ENCODE measurements around the gene CLDN22.

The CLDN22 gene

DNA sequence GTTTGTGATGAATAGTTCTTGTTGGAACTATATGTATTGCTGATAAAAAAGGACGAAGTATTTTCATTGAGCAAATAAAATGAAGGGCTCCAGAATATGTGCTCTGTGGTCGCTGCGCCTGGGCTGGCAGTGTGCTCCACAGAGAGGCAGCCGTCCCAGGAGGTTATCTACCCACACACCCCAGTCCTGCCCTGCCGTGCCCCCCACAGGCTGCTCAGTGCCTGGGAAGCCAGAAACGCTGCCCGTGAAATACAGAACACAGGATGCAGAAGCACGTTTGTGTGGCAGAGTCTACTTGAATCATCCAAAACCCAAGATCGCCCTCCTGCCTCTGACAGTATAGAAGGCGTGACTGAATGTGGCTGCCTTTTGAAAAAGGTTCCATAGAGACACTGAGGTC, 1.4 kb downstream of the CLDN22 start:
- no peak for DNase-seq

DNA sequence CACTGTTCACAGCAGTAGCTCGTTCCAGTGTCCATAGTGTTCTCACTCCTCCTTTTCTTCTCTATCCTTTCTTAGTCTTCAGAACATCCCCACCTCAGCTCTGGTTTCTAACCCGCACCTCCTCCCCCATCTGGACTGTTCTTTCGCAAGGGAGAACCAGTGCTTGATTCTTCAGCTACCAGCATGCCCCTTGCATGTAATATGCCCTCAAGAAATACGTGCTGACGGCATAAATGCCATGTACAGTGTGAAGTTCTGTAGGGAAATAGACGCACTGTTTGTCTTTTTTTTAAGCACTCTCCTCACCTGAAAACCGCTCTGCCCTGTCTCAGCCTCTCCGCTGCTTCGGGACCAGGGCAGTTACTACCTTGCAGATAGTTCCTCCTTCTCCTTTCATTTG, 5.3 kb downstream of the CLDN22 start:
- no peak for DNase-seq

DNA sequence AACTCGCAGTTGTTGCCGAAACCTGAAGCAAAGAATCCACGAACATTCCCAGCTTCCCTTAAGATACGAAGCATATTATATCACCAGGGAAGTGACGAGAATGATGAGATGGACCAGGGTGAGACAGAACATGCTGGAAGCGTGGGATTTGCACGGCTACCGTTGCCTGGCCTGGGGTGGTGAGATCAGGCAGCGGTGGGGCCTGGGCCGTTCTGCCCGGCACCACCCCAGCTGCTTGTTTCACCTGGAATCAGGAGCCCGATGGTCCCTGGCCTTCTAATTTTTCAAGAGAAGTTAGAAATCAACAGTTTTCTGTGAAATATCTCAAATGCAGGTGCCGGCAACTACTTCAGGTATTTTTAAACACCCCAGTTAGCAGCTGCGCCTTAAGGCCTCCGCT, 5.7 kb downstream of the CLDN22 start:
- no peak for DNase-seq

DNA sequence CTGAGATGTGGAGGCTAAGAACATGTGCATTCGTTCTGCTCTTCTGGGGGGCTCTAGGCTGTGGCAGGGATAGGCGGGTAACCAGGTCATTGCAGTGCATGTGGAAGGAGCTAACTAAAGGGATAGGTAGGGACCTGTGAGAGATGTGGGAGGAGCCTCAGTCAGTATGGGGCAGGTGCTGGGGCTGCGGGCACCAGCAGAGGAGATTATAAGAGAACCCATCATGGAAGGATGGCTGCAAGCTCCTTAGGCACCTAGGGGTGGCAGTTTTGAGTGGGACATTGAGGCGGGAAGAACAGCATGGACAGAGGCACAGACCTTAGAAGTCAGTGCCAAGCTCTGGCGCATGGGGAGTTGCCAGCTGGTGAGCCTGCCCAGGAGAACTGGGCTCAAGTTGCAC, 7.2 kb downstream of the CLDN22 start:
- no peak for DNase-seq

DNA sequence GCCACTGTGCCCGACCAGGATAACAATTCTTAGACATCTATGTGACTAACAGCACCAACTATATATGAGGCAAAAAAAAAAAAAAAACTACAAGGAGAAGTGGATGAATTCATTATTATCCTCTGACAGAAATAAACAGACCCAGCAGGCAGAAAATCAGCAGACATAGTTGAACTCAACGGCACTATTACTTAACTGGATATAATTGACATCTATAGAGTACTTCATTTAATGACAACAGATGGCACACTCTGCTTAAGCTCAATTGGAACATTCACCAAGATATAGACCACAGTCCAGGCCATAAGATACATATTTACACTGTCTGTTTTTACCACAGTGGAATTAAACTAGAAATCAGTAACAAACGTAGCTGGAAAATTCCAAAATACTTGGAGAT, 13.3 kb downstream of the CLDN22 start:
- DNase-seq = no peak

DNA sequence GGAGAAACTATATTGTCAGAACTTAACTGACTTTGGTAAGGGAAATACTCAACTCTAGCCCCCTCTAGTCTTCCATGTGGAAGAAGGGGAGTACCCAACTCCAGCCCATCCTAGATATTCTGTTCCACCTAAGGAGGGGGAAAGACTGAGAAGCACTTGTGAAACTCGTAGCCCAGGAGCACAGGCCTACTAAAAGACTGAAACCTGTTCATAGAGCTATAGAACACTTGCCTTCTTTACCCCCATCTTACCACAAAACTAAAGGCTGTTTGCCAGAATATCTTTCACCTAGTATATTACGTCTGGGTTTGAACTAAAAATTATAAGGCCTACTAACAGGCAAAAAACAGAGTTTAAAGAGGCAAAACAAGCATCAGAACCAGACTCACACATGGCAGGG, 15.5 kb downstream of the CLDN22 start:
- DNase-seq = no peak

DNA sequence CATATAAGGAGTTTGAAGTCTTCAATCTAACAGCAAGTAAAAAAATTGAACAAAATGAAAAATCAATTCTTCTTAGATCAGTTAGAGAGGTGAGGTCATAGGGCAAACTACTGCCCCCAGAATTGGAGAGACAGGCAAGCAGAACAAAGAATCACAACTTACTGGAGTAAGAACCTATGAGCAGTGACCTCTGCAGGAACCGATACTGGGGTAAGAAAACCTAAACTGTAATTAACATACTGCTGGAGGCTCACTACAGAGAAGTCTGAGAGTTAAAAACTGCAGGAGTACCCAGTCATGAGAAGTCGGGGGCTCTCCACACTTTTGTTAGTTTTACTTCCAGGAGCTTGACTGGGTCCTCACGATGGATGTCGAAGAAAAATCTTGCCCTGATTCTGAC, 16.0 kb downstream of the CLDN22 start:
- DNase-seq = no peak

DNA sequence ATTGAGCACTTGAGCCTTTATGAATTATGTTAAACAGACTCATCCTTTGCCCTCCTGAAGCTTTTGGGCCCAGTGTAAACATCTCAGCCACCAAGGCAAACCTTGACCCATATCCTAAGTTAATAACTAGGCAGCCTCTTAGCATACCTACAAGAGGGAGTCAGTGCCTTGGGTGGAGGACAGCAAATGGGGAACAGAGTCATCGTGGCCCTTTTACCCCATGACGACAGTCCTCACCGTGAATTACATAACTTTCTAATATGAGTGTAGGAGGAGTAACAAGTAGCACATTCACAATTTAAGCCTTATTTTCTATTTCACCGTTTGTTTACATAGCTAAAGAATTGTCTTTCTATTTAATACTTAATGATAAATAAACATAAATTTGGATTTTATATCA, 16.8 kb downstream of the CLDN22 start:
- DNase-seq = no peak

DNA sequence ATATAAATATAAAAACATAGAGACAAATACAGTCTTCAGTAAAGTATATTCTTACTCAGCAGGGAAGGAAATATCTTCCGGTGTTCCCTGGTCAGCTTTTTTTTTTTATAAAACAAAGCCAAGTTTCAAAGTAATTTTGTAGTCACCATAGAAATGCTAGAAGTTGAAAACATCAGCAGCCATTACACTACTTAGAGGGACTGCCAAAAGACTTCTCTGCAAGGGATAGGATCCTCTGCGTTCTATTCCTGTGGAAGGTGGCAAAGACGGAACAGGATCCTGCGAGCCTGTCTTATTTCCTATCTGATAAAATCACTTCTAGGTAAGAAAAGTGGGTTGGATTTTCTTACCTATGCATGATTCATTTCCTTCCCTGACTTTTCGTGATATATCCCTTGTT, 19.4 kb downstream of the CLDN22 start:
- DNase-seq = no peak

DNA sequence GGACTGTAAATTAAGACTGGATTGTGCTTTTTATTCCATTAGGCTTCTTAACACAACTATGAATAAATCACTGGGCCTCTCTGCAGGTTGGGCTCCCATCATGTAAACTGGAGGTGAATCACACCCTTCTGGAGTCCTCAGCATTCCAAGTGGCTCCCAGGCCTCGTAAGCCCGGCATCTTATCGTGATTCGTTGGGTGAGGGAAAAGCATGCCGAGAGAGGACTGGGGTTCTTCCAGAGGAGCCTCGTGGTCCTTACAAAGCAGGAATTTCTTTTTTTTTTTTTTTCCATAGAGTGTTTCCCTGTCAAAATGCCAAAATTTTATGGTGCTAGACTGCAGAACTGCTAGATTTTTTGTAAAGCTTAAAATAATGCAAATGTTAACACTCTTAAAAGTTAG, 20.0 kb downstream of the CLDN22 start:
- no peak for DNase-seq

DNA sequence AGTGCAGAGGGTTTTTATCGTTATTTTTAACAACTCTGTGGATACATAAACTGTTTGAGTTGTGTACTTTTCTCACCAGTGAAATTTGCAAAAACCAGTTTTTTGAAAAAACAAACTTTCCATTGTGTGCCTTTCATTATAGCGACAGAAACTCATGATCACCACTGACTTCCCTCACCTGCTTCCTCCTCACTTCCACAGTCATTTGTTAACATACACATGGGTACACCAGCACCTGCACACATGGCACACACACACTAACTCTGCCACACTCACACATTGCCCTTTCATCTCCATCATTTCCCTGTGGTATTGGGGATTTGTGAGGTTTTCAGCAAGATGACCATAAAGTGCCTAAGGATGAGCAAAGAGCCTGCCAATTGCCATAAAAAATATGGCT, 20.6 kb downstream of the CLDN22 start:
- DNase-seq = no peak

DNA sequence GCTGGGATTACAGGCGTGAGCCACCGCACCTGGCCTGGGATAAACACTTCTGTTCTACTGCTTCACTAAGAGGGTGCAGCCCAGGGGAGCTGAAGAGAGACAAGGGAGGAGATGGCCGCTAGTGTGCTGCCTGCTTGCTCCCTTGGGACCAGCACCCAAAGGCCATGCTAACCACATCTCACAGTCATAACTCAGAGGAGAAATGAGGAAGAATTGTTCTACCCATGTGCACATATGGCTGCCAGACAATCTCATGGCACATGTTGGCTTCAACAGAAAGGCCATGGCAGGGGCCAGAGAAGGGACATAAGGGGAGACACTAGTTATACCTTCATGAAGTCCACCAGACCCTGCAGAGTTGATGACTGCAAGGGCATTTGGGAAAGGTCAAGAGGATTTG, 22.4 kb downstream of the CLDN22 start:
- no peak for DNase-seq

DNA sequence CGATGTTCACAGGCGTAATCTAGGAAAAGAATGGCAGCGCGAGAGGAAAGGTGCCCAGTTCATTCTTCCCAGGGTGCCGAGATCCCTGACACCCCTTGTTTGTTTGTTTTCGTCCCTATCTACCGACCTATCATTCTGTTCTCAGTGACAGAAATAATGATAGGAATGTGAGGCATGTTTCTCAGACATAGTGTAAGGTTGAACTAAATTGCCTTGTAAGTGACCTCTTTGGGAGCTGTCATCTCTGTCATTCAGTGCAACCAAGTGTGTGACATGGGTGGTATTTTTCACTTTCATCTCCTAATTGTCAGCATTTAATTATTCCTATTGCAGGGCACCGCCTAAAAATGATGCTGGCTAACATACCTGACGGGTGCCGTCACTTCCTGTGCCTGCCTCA, 24.4 kb downstream of the CLDN22 start:
- no peak for DNase-seq

DNA sequence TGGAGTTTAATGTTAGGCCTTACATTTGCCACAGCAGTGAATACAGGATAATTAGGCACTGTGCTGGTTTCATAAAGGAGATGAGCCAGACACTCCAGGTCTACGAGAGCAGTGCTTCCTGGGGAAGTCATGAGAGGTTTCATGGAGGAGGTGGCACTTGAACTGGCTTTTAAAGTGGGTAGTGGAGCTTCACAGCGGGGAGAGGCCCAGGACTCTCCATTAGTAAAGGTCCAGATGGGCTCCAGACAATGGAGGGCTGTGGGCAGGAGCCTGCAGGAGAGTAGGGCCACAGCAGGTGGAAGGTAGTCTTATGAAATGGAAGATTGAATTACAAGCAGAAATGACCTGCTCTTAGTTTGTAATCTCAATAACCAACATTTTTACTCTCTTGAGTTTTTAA, 29.0 kb downstream of the CLDN22 start:
- DNase-seq = no peak

DNA sequence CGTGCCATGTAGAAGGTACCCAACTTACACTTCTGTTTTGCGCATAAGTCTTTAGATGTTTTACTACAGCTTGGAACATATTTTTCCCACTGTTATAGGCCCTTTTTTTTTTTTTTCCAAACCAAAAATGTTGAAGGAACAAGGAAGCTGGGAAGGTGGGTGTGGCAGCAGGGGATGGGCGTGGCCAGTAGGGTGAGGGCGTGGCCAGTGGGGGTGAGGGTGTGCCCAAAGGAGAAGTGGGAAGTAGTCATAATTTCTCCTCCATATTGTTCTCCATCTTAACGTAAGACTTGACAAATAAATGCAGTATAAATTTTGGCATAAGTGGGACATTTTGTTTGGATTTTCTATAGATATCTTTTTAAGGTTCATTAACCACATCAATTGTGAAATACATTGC, 30.4 kb downstream of the CLDN22 start:
- DNase-seq = no peak

DNA sequence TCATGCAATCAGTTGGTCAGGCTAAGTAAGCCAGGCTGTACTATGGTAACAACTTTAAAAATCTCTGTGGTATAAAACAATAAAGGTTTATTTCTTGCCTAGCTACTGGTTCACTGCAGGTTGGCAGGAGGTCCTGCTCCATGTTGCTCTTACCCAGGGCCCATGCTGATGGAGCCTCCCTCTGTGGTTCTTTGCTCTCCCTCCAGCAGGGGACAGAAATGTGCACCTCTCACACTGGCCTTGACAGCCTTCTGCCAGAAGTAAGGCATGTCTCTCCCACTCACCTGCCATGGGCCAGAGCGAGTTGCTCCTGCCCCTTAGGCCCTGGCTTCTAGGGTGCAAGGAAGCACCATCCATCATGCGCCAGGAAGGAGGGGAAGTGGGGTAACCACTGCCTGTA, 31.1 kb downstream of the CLDN22 start:
- no peak for DNase-seq

DNA sequence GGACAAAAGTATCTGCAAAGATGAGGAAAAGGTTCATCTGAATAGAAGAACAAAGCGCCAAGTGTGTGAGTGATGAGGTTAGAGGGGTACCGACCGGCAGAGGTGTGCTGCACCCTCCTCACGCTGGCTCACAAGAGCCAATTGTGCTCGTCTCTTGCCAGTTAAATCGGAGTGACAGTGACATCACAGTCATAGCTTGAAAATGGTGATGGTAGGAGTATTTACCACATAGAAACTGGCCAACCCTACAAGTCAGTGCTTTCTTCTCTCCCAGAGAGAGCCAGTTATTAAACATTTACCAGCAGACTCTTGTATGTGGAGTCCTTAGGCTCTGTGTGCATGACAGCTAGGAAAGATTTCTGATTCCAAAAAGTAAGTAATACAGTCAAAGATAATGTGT, 32.4 kb downstream of the CLDN22 start:
- DNase-seq = no peak

DNA sequence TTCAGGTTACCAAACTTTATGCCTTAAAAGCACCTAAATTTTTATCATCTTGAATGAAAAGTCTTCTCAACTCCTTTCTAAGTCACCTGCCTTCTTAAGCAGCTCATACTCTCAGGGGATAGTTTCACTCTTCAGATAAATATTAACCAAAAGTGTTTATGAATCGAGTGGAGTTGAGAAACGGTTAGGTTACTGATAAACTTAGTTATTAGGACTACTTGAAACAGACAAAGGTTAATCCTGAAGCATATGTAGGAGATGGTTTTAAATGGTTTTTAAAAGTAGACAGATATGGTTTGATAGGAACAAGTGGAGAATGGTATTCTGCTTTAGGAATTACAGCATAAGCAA, 32.8 kb downstream of the CLDN22 start:
- no peak for DNase-seq

DNA sequence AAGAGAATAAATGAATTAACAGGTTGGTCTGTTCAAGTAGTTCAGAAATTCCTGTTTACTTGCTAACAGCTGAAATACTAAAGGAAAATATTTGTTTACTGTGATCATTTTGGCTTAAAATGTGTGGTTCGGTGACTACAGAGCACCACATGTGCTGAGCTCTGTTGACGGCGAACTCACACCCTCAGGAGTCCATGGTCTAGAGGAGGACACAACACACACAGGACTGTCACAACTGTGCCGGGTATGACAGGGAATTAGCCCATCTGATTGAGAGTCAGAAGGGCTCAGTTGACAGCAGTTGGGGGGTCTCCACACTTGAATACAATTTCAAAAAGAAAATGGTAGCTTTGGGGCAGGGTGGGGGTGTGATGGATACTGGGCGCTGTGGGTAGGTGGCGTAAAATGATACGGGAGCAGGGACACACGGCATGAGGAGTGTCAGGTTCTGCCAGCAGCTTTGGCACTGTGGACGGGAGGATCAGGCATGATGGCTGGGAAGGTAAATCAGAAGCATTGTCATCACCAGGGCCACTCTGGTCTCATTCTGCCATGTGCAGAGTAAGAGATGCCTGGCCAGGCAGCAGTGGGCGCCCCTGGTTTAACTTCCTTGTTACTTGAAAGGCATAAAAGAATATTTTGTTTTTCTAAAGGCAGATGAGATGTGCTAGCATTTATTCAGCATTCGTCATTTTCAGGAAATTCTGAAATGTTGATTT, 33.3 kb downstream of the CLDN22 start:
- no peak for DNase-seq

DNA sequence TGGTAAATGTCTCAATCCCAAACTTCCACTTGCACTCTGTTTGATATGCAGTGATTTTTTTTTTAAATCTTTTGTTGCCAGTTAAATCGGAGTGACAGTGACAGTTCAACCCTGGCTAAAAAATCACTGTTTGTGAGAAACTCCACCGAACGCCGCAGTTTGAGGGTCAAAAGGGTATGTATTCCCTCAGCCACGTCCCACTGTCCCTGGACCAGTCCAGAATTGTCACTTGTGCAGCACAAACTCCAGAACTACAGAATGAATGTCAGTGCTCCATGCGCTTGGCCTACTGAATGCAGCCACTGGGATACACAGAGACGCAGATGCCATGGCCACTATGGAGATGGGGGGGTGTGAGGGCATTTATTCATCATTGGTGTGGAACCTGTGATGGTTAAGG, 34.2 kb downstream of the CLDN22 start:
- DNase-seq = no peak

DNA sequence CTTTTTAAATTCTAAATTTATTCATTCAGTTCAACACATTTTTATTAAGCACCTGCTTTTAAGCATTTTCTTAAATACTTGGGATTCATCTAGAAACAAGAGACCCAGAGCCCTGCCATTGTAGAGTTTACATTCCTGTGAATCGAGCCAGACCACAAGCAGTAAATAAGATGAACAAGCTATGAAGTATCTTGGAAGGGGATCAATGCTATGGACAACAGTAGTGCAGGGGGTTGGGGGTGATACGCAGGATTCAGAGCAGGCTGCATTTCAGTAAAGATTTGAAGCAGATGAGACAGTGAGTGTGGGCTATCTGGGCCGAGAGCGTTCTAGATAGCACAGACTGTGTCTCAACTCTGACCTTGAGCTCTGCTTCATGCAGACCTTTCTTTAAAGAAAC, 35.1 kb downstream of the CLDN22 start:
- no peak for DNase-seq

DNA sequence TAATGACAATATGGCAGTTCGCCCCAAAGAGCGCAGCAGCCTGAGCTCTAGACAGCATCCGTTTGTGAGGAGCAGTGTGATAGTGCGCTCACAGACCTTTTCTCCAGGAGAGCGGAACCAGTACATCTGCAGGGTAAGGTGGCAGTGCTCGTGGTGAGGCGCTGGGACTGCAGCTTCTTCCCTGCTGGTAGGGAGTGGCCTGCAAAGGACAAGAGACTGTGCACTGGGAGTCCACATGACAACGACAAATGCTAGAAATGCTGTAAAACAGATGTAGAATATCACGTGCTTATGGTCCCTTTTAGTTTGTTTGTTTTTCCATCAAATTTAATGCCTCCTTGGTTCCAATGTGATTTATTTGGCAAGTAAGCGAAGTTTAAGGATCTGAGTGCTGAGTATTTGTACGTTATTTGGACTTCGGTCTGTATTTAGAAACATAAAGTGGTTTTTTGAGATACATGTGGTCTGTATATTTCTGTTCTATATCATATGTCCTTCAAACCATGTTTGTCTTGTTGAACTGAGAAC, 35.8 kb downstream of the CLDN22 start:
- DNase-seq = no peak

DNA sequence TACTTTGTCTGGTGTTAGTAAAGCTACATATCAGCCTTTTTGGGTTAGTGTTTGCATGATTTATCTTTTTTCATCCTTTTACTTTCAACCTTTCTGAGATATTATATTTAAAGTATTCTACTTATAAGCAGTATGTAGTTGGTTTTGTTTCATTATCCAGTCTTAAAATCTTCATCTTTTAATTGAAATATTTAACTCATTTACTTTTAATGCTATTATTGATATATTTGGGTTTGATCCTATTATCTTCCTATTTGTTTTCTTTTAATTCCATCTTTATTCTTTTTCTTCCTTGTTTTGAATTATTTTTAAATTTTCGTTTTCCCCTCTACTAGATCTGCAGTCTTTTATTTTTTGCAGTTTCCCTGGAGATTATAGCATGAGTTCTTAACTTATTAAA, 44.0 kb downstream of the CLDN22 start:
- no peak for DNase-seq

DNA sequence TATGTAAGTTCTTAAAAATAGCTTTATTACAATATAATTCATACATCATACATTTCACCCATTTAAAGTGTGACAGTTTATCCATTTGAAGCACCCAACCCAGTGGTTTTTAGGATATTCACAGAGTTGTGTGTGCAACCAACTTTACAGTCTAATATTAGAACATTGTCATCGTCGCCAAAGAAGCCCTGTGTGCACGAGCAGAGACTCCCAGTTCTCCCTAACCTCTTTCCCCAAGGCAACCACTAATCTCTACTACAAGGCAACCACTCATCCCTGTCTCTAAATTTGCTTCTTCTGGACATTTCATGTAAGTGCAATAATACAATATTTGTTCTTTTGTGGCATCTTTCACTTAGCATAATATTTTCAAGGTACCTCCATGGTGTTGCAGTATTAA, 47.7 kb downstream of the CLDN22 start:
- no peak for DNase-seq

DNA sequence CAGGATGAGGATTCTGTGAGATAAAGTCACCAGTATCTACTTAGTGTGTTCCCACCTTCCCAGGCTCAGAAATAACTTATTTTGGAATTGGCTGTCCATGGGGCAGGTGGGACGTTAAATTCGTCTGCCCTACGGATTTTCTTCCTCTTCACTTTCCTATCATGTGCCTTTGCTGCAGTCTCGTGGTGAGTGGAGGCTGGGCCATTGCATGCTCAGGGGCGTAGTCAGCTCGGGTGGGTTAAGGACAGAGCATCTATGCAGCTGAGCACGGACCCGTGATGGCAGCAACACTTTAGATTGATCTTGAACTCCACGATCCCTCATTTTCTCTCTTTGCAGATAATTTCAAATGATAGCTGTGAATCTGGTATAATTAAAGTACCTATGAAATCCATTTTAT, 51.5 kb downstream of the CLDN22 start:
- no peak for DNase-seq

All from CD4-positive, alpha-beta T cell treated with Interleukin-10 for 1 hour (primary cell).